ENCODE data around the gene PXYLP1.

The PXYLP1 gene

GRCh38 chr3:141258973-141259372, 27.3 kb downstream of the PXYLP1 start:
- no peak for DNase-seq (ENCODE audit: extremely low read depth, low read depth)
- TF ChIP-seq CTCF (IDR thresholded peaks at IDR 0.05; ENCODE audit: low read depth, low read length): no peak

GRCh38 chr3:141259821-141260629, 28.4 kb downstream of the PXYLP1 start:
- TF ChIP-seq CTCF (IDR thresholded peaks at IDR 0.05; ENCODE audit: low read depth, low read length): no peak
- DNase-seq (ENCODE audit: extremely low read depth, low read depth): no peak

DNA sequence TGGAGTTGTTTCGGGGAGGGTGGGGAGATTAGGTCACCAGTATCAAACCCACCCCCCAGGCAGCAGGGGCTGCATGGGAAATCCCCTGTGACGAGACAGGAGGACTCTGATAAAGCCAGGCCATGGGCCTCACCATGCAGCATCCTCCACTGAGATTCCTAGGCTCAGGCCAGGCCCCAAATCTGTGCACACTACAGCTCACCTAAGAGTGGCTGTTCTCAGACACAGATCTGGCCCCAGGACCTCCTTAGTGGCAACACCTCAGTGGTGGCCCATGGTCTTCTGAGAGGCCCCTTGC, 29.0 kb downstream of the PXYLP1 start:
- DNase-seq (ENCODE audit: extremely low read depth, low read depth): no peak
- no peak for TF ChIP-seq CTCF (IDR thresholded peaks at IDR 0.05; ENCODE audit: low read depth, low read length)

DNA sequence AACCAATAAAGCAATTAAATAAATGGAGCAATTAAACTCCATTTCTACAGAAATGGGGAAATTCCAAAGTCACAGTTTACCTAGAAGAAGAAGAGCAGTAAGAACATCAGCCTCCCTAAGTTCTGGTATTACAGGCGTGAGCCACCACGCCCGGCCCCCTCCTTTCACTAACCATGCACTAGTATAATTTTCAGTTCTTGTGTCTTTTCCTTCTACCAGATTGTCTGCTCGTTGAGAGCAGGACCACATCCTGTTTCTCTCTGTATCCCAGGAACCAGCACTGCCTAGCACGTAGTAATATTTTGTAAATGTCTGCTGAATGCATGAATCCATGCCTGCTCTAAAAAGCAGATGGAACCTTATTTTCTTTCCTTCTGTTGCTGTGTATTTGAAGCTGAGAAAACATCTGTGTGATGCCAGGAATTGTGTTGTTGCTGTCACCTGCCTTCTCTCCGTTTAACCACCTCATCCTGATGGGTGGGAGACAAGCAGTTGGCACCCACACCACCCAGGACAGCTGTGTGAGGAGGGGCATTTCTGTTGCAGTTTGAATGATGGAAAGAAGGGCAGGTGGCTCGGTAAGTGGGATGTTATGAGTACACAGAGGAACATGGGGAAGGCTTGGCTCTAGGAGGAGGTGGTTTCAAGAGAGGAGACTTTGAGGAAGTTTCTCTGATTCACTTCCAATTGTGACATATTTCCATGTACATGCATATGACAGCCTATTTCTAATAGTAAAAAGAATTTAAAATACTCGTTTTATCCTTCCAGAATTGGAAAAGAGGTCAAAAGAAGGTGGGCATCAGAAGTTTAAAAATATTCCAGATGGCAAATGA, 30.1 kb downstream of the PXYLP1 start:
- no peak for TF ChIP-seq CTCF (IDR thresholded peaks at IDR 0.05; ENCODE audit: low read depth, low read length)
- DNase-seq (ENCODE audit: extremely low read depth, low read depth): no peak

- DNase-seq (ENCODE audit: extremely low read depth, low read depth): no peak
- no peak for TF ChIP-seq CTCF (IDR thresholded peaks at IDR 0.05; ENCODE audit: low read depth, low read length)
These were observed 30.7 kb downstream of the PXYLP1 start for GRCh38 chr3:141262308-141262705.

- no peak for DNase-seq (ENCODE audit: extremely low read depth, low read depth)
- no peak for TF ChIP-seq CTCF (IDR thresholded peaks at IDR 0.05; ENCODE audit: low read depth, low read length)
These were observed 34.6 kb downstream of the PXYLP1 start for GRCh38 chr3:141266186-141266585.
